ENCODE results near the gene ZSCAN22. TPM values are rescaled to one million over a fixed set of nuclear protein-coding genes. Genes with fewer than 3 reads are reported as not detected.

ZSCAN22 gene
- total RNA-seq, 1 experiment from 2014 or later: 4.6 TPM

- H4K20me1 ChIP-seq (ENCODE audit: insufficient read depth): no peaks in the 10 kb centered on the region
- no TSS peak for BruUV-seq (replicated peaks)
- no peak for TF ChIP-seq EGR1 (IDR thresholded peaks at IDR 0.05; ENCODE audit: low read depth)
- TF ChIP-seq ZBTB33 (IDR thresholded peaks at IDR 0.05; ENCODE audit: extremely low read depth, insufficient replicate concordance, low read length): no peak
- no peak for TF ChIP-seq REST (IDR thresholded peaks at IDR 0.05; ENCODE audit: low read depth)
- TF ChIP-seq SIN3A (IDR thresholded peaks at IDR 0.05; ENCODE audit: low read depth): no peak
- no peak for TF ChIP-seq ATF3 (IDR thresholded peaks at IDR 0.05)
- TF ChIP-seq POLR2A (IDR thresholded peaks at IDR 0.05; ENCODE audit: borderline replicate concordance, extremely low read depth, insufficient read depth, insufficient read length): no peak
- TF ChIP-seq YY1 (IDR thresholded peaks at IDR 0.05; ENCODE audit: extremely low read depth, insufficient replicate concordance, low read depth, low read length): no peak
- TF ChIP-seq CEBPB (IDR thresholded peaks at IDR 0.05; ENCODE audit: low read depth): no peak
- TF ChIP-seq EZH2 (IDR thresholded peaks at IDR 0.05): no peak
- TF ChIP-seq FOSL1 (IDR thresholded peaks at IDR 0.05; ENCODE audit: low read depth): no peak
- no peak for TF ChIP-seq ZFX (IDR thresholded peaks at IDR 0.05)
- POLR2A ChIA-PET: no interaction called here
- no peak overlapping the region for H3K4me3 ChIP-seq (replicated peaks in 1 of 2; ENCODE audit: low read depth in 1 of 2, low read length in 2 of 2)
- no peak overlapping the region for H3K27ac ChIP-seq (ENCODE audit: low read depth, low read length)
- RAD21 ChIA-PET (ENCODE audit: low non-redundant PET in 1 of 2, low total read pairs in 2 of 2, uncharacterized antibody in 2 of 2, unreplicated experiment in 2 of 2): no interaction called here
- H3K36me3 ChIP-seq (ENCODE audit: control insufficient read depth in 1 of 2, insufficient read depth in 2 of 2, low read length in 2 of 2): no peaks in the 10 kb centered on the region
- no peak overlapping the region for H3K9ac ChIP-seq (ENCODE audit: low read length)
- H3K4me2 ChIP-seq (ENCODE audit: low read length): no peak overlapping the region
- H3K4me1 ChIP-seq (ENCODE audit: control insufficient read depth in 1 of 2, insufficient read depth in 2 of 2, low read length in 2 of 2): peaks cover 0 to 4% of the 10 kb centered on the region in 2 experiments; a peak in 1 of 4 replicates
- no peaks in the 10 kb centered on the region for H3K9me2 ChIP-seq (ENCODE audit: insufficient read depth)
- intact Hi-C loops (cut with micrococcal nuclease): no loop called here
- no peaks in the 10 kb centered on the region for H3K27me3 ChIP-seq (ENCODE audit: insufficient read depth, low read length)
- H3K9me3 ChIP-seq (ENCODE audit: control insufficient read depth in 1 of 2, insufficient read depth in 1 of 2, low read depth in 1 of 2, low read length in 2 of 2): no peaks in the 10 kb centered on the region
- DNase-seq (ENCODE audit: low read depth, low spot score) (no peak), ATAC-seq (no peak)
- no peak overlapping the region for H2AFZ ChIP-seq (ENCODE audit: low read depth, low read length, poor library complexity, severe bottlenecking)
- H3K79me2 ChIP-seq (ENCODE audit: insufficient read depth, low read length): no peaks in the 10 kb centered on the region
- CTCF ChIA-PET: no interaction called here
These were observed 42.0 kb downstream of the ZSCAN22 start for GRCh38 chr19:58368561-58369360.
